HG02870 (cell line): ENCODE data around the gene SPSB1.

Source experiments
- ATAC-seq: cut with Tn5 transposase; IDR thresholded peaks from one replicate; pipeline ENCODE4 v1.9.1; 2021; ENCODE audit warnings: mild to moderate bottlenecking, moderate library complexity; ENCODE audit not compliant: unreplicated experiment

Gene SPSB1

DNA sequence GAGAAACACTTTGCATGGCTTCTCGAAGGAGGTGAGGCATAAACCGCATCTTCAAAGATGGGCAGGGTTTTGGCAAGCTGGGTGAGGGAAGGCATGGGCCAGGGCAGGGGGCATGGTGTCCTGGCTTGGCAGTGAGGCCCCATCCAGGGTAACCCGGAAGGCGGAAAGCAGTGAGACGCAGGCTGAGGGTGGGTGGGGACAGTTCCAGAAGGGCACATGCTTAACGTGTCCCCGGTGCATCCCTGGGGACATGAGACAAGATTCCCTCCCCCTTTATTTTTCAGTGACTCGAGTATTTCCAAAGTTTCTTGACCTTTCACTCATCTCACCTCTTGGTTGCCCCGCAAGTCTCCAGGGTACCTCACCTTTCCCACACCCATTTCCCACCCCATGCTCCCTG, 123.8 kb downstream of the SPSB1 start:
- no peak for ATAC-seq

DNA sequence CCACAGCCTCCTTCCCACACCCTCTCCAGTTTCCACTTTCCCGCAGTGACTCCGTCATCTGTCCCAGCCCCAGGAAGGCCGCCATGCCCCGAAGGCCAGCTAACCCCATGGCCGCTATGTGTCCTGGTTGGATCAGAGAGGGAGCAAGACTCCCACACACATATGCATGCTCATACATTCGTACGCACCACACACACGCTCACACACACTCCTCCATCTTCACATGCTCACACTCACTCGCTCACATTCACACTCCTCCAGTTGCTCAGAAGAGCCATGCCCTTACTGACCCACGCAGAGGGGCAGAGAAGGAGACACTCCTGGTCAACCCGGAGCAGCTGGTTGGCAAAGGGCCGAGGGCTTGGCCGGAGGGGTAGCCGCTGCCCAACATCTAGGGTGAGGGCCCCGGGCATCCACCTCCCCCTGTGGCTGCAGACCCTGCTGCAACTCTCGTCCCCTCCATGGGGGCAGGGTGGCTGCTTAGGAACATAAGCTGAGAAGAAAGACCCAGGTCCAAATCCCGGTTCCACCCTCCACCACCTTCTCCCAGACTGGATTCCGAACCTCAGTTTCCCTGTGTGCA, 124.3 kb downstream of the SPSB1 start:
- no peak for ATAC-seq

DNA sequence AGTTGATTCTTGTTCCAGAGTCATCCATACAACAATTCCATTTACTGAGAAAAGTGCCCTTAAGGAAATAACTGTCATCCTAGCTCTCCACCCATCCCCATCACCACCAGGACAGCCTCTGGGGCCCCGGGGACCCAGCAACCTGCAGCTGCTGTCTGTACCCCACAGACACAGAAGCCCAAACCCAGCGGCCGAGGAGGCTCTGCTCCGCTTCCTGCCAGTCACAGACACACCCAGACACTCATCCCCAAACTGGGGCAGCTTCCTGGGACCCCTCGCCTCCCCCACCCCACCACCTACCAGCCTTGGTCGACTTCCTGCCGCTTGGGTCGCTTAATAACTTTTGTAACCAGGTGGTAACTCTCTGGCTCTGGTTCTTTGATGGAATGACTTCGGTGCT, 125.0 kb downstream of the SPSB1 start:
- ATAC-seq: no peak

- no peak for ATAC-seq
These were observed 126.2 kb downstream of the SPSB1 start for GRCh38 chr1:9418851-9419250.
